Fibroblast of lung (primary cell): ENCODE data around the gene PRKAA1. TPM values are rescaled to one million over a fixed set of nuclear protein-coding genes. Genes with fewer than 3 reads are reported as not detected.

Experiments used
- DNase-seq, 2 donors: peaks; one replicate each; pipeline versions ENCODE4 v3.0.0 to v3.0.0-alpha.2; 2010; ENCODE audit warnings: low read depth in 2 of 2
- H2AFZ ChIP-seq: 2 replicates; pipeline ENCODE4 v1.5.1; 2012; ENCODE audit warnings: low read length, control low read depth, inconsistent platforms
- H3K27ac ChIP-seq: 2 replicates; pipeline ENCODE4 v1.5.1; 2011; ENCODE audit warnings: low read length, control low read depth; ENCODE audit not compliant: insufficient read depth
- H3K27me3 ChIP-seq: 2 replicates; pipeline ENCODE4 v1.5.1; 2011; ENCODE audit warnings: mild to moderate bottlenecking, low read length; ENCODE audit not compliant: control insufficient read depth, insufficient read depth
- H3K36me3 ChIP-seq: 2 replicates; pipeline ENCODE4 v1.5.1; 2011; ENCODE audit warnings: low read length; ENCODE audit not compliant: control insufficient read depth, insufficient read depth
- H3K4me1 ChIP-seq: 2 replicates; pipeline ENCODE4 v1.5.1; 2011; ENCODE audit warnings: low read length; ENCODE audit not compliant: control insufficient read depth, insufficient read depth; ENCODE audit errors: extremely low read depth
- H3K4me2 ChIP-seq: 2 replicates; pipeline ENCODE4 v1.5.1; 2011; ENCODE audit warnings: low read length, control low read depth; ENCODE audit not compliant: insufficient read depth; ENCODE audit errors: extremely low read depth
- H3K4me3 ChIP-seq, 4 experiments: fragments of 200-600 bp in 1 of 4; sonication (generic) in 1 of 4; replicated peaks in 1 of 4; 2 replicates each; pipeline ENCODE4 v1.5.1; 2011 to 2016; ENCODE audit warnings: low read length in 4 of 4, low read depth in 3 of 4, mild to moderate bottlenecking in 3 of 4, control low read depth in 2 of 4, inconsistent platforms in 1 of 4, mixed read lengths in 1 of 4; ENCODE audit not compliant: insufficient read depth in 1 of 4; ENCODE audit errors: control extremely low read depth in 1 of 4
- H3K79me2 ChIP-seq: 2 replicates; pipeline ENCODE4 v1.5.1; 2012; ENCODE audit warnings: mild to moderate bottlenecking, low read length, inconsistent platforms; ENCODE audit not compliant: control insufficient read depth, insufficient read depth
- H3K9ac ChIP-seq: 2 replicates; pipeline ENCODE4 v1.5.1; 2011; ENCODE audit warnings: mild to moderate bottlenecking, low read length, control low read depth; ENCODE audit not compliant: insufficient read depth
- H3K9me3 ChIP-seq: 2 replicates; pipeline ENCODE4 v1.5.1; 2012; ENCODE audit warnings: low read depth, low read length; ENCODE audit not compliant: control insufficient read depth, insufficient read depth
- H4K20me1 ChIP-seq: 2 replicates; pipeline ENCODE4 v1.5.1; 2011; ENCODE audit warnings: low read length; ENCODE audit not compliant: control insufficient read depth, insufficient read depth; ENCODE audit errors: extremely low read depth
- EZH2 ChIP-seq: IDR thresholded peaks from 2 replicates; pipeline ENCODE4 v1.5.1; 2012; ENCODE audit warnings: low read length, control low read depth, mild to moderate bottlenecking; ENCODE audit errors: missing control alignments
- polyA plus RNA-seq, 2 donors: library from polyadenylated mRNA; depleted of rRNA in 1 of 2; stranded (reverse) in 1 of 2; unstranded in 1 of 2; fragments of >200 nt; gene quantifications; 2 replicates each; pipeline ENCODE4 v1.2.1, GENCODE V29; 2011 to 2012; ENCODE audit warnings: missing spikeins in 1 of 2
- total RNA-seq: library from RNA; depleted of rRNA; stranded (reverse); fragments of >200 nt; gene quantifications from 2 replicates; pipeline ENCODE4 v1.2.1, GENCODE V29; 2014
- TF ChIP-seq, protein P1 (sequence below), 2 donors: IDR thresholded peaks in 1 of 2; conservative IDR thresholded peaks in 1 of 2; 1 replicate in 1 of 2; 2 replicates in 1 of 2; pipeline ENCODE4 v1.5.1; 2011 to 2012; ENCODE audit warnings: low read length in 2 of 2, control low read depth in 1 of 2, inconsistent platforms in 1 of 2, low read depth in 1 of 2, mild to moderate bottlenecking in 1 of 2

Gene PRKAA1
- total and polyA plus RNA-seq, 2 donors (not counting 1 experiment from before 2014, with no cell fraction given): 106 to 107 TPM

DNA sequence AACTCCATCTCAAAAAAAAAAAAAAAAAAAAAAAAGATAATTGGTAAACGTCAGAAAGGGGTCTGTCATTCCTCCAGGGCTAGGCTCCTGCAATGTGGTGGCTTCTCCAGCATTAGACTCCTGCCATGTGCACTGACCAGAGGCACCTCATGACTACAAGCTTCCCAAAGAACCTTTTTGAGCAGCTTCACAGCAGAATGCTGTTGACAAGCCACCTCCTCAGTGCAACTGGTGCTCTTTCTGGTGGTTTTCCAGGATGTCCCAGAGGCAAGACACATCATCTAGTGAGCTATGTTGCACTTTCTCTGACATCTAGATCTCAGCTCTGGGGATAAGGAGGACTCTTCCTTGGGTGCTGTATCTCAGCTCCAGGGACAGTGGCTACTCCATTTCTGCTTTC is 25.3 kb upstream of the PRKAA1 start:
- H3K4me1 ChIP-seq: no peaks in the 10 kb centered on the region
- no peak overlapping the region for H3K4me3 ChIP-seq
- H3K9me3 ChIP-seq: no peaks in the 10 kb centered on the region
- H3K4me2 ChIP-seq: no peak overlapping the region
- no peak overlapping the region for H2AFZ ChIP-seq
- H3K79me2 ChIP-seq: no peaks in the 10 kb centered on the region
- no peak overlapping the region for H3K27ac ChIP-seq
- no peaks in the 10 kb centered on the region for H4K20me1 ChIP-seq
- TF ChIP-seq, protein P1, sequence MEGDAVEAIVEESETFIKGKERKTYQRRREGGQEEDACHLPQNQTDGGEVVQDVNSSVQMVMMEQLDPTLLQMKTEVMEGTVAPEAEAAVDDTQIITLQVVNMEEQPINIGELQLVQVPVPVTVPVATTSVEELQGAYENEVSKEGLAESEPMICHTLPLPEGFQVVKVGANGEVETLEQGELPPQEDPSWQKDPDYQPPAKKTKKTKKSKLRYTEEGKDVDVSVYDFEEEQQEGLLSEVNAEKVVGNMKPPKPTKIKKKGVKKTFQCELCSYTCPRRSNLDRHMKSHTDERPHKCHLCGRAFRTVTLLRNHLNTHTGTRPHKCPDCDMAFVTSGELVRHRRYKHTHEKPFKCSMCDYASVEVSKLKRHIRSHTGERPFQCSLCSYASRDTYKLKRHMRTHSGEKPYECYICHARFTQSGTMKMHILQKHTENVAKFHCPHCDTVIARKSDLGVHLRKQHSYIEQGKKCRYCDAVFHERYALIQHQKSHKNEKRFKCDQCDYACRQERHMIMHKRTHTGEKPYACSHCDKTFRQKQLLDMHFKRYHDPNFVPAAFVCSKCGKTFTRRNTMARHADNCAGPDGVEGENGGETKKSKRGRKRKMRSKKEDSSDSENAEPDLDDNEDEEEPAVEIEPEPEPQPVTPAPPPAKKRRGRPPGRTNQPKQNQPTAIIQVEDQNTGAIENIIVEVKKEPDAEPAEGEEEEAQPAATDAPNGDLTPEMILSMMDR (conservative IDR thresholded peaks at IDR 0.05 in 1 of 2, IDR thresholded peaks at IDR 0.05 in 1 of 2; ENCODE audit: low read depth in 1 of 2, low read length in 2 of 2): no peak
- no peak for TF ChIP-seq EZH2
- H3K27me3 ChIP-seq: no peaks in the 10 kb centered on the region
- peaks cover 4% of the 10 kb centered on the region for H3K36me3 ChIP-seq
- H3K9ac ChIP-seq: no peak overlapping the region
- no peak for DNase-seq

DNA sequence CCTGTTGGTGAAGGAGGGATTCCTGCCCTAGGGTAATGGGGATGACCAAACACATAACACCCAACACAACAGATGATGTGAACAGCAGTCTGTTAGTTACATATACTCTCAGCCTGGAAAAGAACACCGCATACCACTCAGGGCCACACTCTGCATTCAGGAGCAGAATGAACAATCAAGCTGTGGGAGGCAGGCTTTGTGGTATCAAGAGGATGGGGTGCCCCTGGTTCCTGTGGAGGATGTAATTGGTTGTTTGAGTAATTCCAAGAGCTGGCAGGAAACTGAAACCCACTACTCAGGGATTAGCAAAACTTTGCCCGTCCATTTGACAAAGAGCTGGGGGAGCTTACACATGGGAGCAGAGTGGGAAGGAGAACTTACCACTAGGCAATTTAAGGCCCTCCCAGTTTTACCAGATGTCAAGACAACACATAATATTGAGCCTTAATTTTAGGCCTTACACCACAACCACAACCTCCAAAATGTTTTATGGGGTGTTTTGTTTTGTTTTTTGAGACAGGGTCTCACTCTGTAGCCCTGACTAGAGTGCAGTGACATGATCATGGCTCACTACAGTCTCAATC is 15.6 kb upstream of the PRKAA1 start:
- Histone ChIP-seq H2AFZ (no peak overlapping the region), H3K27ac (no peak overlapping the region), H3K9ac (no peak overlapping the region), H3K4me3 (no peak overlapping the region), H3K4me1 (peaks cover under 1% of the 10 kb centered on the region), H3K4me2 (no peak overlapping the region), H4K20me1 (no peaks in the 10 kb centered on the region), H3K79me2 (no peaks in the 10 kb centered on the region), H3K9me3 (no peaks in the 10 kb centered on the region), H3K36me3 (no peaks in the 10 kb centered on the region), H3K27me3 (no peaks in the 10 kb centered on the region)
- DNase-seq: no peak
- TF ChIP-seq, protein P1 (conservative IDR thresholded peaks at IDR 0.05 in 1 of 2, IDR thresholded peaks at IDR 0.05 in 1 of 2; ENCODE audit: low read depth in 1 of 2, low read length in 2 of 2): no peak
- TF ChIP-seq EZH2: no peak

DNA sequence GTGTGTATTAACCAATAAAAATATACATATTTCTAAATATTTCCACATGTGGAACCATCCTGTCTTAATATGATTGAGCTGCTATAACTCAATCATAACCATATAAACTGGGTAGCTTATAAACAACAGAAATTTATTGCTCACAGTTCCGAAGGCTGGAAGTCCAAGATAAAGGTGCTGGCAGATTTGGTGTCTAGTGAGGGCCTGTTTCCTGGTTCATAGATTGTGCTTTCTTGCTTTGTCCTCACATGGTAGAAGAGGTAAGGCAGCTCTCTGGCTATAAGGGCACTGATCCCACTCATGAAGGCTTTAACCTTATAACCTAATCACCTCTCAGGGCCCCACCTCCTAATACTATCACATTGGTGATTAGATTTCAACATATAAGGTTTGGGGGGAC is 14.0 kb upstream of the PRKAA1 start:
- TF ChIP-seq, protein P1 (conservative IDR thresholded peaks at IDR 0.05 in 1 of 2, IDR thresholded peaks at IDR 0.05 in 1 of 2; ENCODE audit: low read depth in 1 of 2, low read length in 2 of 2): no peak
- no peak for TF ChIP-seq EZH2
- Histone ChIP-seq H3K4me1 (peaks cover 4% of the 10 kb centered on the region), H2AFZ (no peak overlapping the region), H4K20me1 (no peaks in the 10 kb centered on the region), H3K79me2 (no peaks in the 10 kb centered on the region), H3K27me3 (no peaks in the 10 kb centered on the region), H3K27ac (no peak overlapping the region), H3K36me3 (no peaks in the 10 kb centered on the region), H3K9ac (no peak overlapping the region), H3K4me2 (no peak overlapping the region), H3K9me3 (no peaks in the 10 kb centered on the region), H3K4me3 (no peak overlapping the region)
- no peak for DNase-seq
